Activated naive CD4-positive, alpha-beta T cell (primary cell): ENCODE measurements around the gene HOXD9.

ENCODE experiments used
- DNase-seq, 4 experiments: peaks; one replicate each; lab custom pipeline; 2025; lab: John Stamatoyannopoulos, UW

Gene HOXD9

GRCh38 chr2:176110415-176111308 lies 11.9 kb upstream of the HOXD9 start:
- DNase-seq, result no peak

GRCh38 chr2:176111309-176111663 lies 11.2 kb upstream of the HOXD9 start:
- no peak for DNase-seq

GRCh38 chr2:176111846-176112374 lies 10.6 kb upstream of the HOXD9 start:
- DNase-seq, result no peak

GRCh38 chr2:176112375-176113302 lies 9.9 kb upstream of the HOXD9 start:
- no peak for DNase-seq

GRCh38 chr2:176114120-176114929 lies 8.2 kb upstream of the HOXD9 start:
- DNase-seq, result no peak

- no peak for DNase-seq
Measured at GRCh38 chr2:176114930-176115625, 7.4 kb upstream of the HOXD9 start.

GRCh38 chr2:176115883-176116813 lies 6.4 kb upstream of the HOXD9 start, which contains the start of gene HOXD10:
Gene HOXD10 (plus strand): TSS chr2:176116778. CDS start chr2:176116834, 56 bp downstream.
- DNase-seq, result no peak

GRCh38 chr2:176117162-176117822 lies 5.2 kb upstream of the HOXD9 start:
- DNase-seq, result no peak

GRCh38 chr2:176117823-176118371 lies 4.6 kb upstream of the HOXD9 start:
- DNase-seq, result no peak

GRCh38 chr2:176118601-176119339 lies 3.7 kb upstream of the HOXD9 start:
- no peak for DNase-seq

- no peak for DNase-seq
Measured at GRCh38 chr2:176120364-176121189, 1.9 kb upstream of the HOXD9 start.

- DNase-seq, result no peak
Measured at GRCh38 chr2:176121190-176122051, 1.1 kb upstream of the HOXD9 start.

- DNase-seq, result no peak
Measured at GRCh38 chr2:176122052-176122682, 352 bp upstream of the HOXD9 start.

- no peak for DNase-seq
Measured at GRCh38 chr2:176123411-176124109, 1.0 kb downstream of the HOXD9 start.
